ENCODE results near the gene LATS1. TPM values are rescaled to one million over a fixed set of nuclear protein-coding genes. Genes with fewer than 3 reads are reported as not detected.

The LATS1 gene
- total RNA-seq, 2 donors from 2014 or later = 28.7 to 44.8 TPM

- TF ChIP-seq CTCF (IDR thresholded peaks at IDR 0.05) (no peak), POLR2AphosphoS5 (IDR thresholded peaks at IDR 0.05) (no peak), POLR2A (IDR thresholded peaks at IDR 0.05) (no peak)
- H3K4me1 ChIP-seq (replicated peaks) = peaks cover 6% of the 10 kb centered on the region
- DNase-seq (ENCODE audit: low spot score) = no peak
- no peaks in the 10 kb centered on the region for H3K36me3 ChIP-seq
- H3K27me3 ChIP-seq (replicated peaks; ENCODE audit: insufficient read depth) = no peaks in the 10 kb centered on the region
- intact Hi-C loops (cut with DNase I) = loop anchor here (10.0 kb wide), 1 partner anchor 155 kb away; the partner anchor contains the start of gene GINM1
- no peaks in the 10 kb centered on the region for H3K9me3 ChIP-seq
- no peak overlapping the region for H3K27ac ChIP-seq
- 99% methylated on average over 3 of the region's 3 CpGs for WGBS
- H3K4me3 ChIP-seq = no peak overlapping the region
Measured at GRCh38 chr6:149719531-149719930, 1.6 kb upstream of the LATS1 start.

- peak overlapping the region; percentile 77 to 95 for H3K4me3 ChIP-seq
- H3K36me3 ChIP-seq = no peaks in the 10 kb centered on the region
- 0% methylated on average over 9 of the region's 9 CpGs for WGBS
Measured at GRCh38 chr6:149717255-149717587, 680 bp downstream of the LATS1 start.

DNA sequence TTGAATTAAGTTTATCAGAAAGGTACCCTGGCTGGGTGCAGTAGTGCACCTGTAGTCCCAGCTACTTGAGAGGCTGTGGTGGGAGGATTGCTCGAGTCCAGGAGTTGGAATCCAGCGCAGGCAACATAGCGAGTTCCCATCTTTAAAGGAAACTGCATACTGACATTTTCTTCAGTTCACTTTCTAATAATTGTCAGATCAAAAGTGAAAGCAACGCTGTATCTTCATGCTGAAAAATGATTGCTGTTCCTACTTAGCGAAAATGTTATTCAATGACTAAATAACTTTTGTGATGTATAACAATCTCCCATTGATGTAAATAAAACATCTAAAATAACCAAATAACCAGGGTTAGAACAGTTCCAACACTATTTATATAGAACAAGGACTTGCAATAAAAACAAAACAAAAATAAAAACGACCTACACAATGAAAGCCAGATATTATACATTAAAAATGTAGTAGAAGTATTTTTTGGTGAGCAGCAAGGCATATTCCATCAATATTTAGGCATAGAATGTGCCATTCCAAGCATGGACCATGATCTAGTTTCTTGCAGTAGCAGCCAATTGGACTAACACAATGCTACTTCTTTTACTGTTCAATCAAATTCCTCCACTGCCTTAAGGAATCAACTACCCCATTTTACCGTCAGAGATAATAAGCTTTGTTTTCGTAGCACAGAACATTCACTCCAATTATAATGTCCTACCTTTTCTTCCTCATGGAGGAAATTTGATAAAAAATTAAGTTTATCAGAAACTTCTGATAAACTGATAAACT, 1.5 kb downstream of the LATS1 start:
- DNase-seq (ENCODE audit: low spot score) = no peak
- Histone ChIP-seq H3K4me1 (replicated peaks) (peaks cover 6% of the 10 kb centered on the region), H3K27me3 (replicated peaks; ENCODE audit: insufficient read depth) (no peaks in the 10 kb centered on the region), H3K36me3 (no peaks in the 10 kb centered on the region), H3K4me3 (peak overlapping the region; percentile 77 to 95), H3K27ac (peak overlapping the region; percentile 97 to 99), H3K9me3 (no peaks in the 10 kb centered on the region)
- intact Hi-C loops (cut with DNase I) = loop anchor here (2.0 to 10.0 kb wide), 2 partner anchors 68 to 152 kb away; partner anchors contain the start of genes GINM1 and KATNA1
- WGBS = 17% methylated on average over 8 of the region's 8 CpGs
- TF ChIP-seq POLR2AphosphoS5 (IDR thresholded peaks at IDR 0.05) (no peak), POLR2A (IDR thresholded peaks at IDR 0.05) (no peak), CTCF (IDR thresholded peaks at IDR 0.05) (no peak)

More at GRCh38 chr6:149717255-149717587, 680 bp downstream of the LATS1 start:
- TF ChIP-seq CTCF (IDR thresholded peaks at IDR 0.05) = no peak
- TF ChIP-seq POLR2AphosphoS5 (IDR thresholded peaks at IDR 0.05) = no peak
- H3K9me3 ChIP-seq = no peaks in the 10 kb centered on the region
- H3K27me3 ChIP-seq (replicated peaks; ENCODE audit: insufficient read depth) = no peaks in the 10 kb centered on the region
- intact Hi-C loops (cut with DNase I) = loop anchor here (2.0 to 10.0 kb wide), 2 partner anchors 68 to 152 kb away; partner anchors contain the start of genes GINM1 and KATNA1
- H3K27ac ChIP-seq = peak overlapping the region; percentile 97 to 99
- DNase-seq (ENCODE audit: low spot score) = no peak
- peaks cover 6% of the 10 kb centered on the region for H3K4me1 ChIP-seq (replicated peaks)

DNA sequence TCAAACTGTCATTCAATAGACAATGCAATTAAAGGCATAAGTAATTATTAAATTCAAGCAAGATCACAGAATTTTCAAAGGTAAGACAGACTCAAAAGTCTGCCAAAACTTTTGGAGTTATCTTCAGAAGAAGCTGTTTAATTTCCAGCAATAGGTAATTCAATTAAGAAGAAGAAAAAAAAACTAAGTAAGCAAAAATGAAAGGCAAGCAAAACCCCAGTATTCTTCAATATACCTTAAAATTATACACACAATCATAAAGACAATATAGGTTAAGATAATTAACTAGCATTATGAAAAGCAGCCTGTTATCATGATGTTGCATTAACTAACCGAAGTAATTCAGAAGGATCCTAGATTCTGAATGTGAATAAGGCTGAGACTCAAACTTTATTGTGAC, 3.5 kb downstream of the LATS1 start:
- Histone ChIP-seq H3K27me3 (replicated peaks; ENCODE audit: insufficient read depth) (no peaks in the 10 kb centered on the region), H3K27ac (no peak overlapping the region), H3K4me1 (replicated peaks) (peaks cover 6% of the 10 kb centered on the region), H3K36me3 (no peaks in the 10 kb centered on the region), H3K9me3 (no peaks in the 10 kb centered on the region), H3K4me3 (no peak overlapping the region)
- intact Hi-C loops (cut with DNase I) = loop anchor here (10.0 kb wide), 1 partner anchor 150 kb away; the partner anchor contains the start of gene GINM1
- WGBS = 100% methylated on average over 1 of the region's 1 CpG
- no peak for DNase-seq (ENCODE audit: low spot score)
- TF ChIP-seq CTCF (IDR thresholded peaks at IDR 0.05) (no peak), POLR2AphosphoS5 (IDR thresholded peaks at IDR 0.05) (no peak), POLR2A (IDR thresholded peaks at IDR 0.05) (no peak)

GRCh38 chr6:149711711-149712110, 6.2 kb downstream of the LATS1 start:
- no peak overlapping the region for H3K4me3 ChIP-seq

More at GRCh38 chr6:149711711-149712110, 6.2 kb downstream of the LATS1 start:
- H3K36me3 ChIP-seq = no peaks in the 10 kb centered on the region
- DNase-seq (ENCODE audit: low spot score) = no peak
- H3K27me3 ChIP-seq (replicated peaks; ENCODE audit: insufficient read depth) = no peaks in the 10 kb centered on the region
- TF ChIP-seq POLR2AphosphoS5 (IDR thresholded peaks at IDR 0.05) (no peak), POLR2A (IDR thresholded peaks at IDR 0.05) (no peak), CTCF (IDR thresholded peaks at IDR 0.05) (no peak)
- 91% methylated on average over 5 of the region's 5 CpGs for WGBS
- H3K4me1 ChIP-seq (replicated peaks) = peaks cover 12% of the 10 kb centered on the region
- no peaks in the 10 kb centered on the region for H3K9me3 ChIP-seq
- no peak overlapping the region for H3K27ac ChIP-seq
- intact Hi-C loops (cut with DNase I) = loop anchor here (10.0 kb wide), 1 partner anchor 147 kb away; the partner anchor contains the start of gene GINM1
